Pancreas (tissue), 10 donors: ENCODE results near the gene CRYBA4. TPM values are rescaled to one million over a fixed set of nuclear protein-coding genes. Genes with fewer than 3 reads are reported as not detected.

Experiments
- ATAC-seq, 4 donors: fragments of 200-7000 bp; cut with Tn5 transposase; one replicate each; pipeline versions ENCODE4 v1.8.0 to v1.9.1; 2020; ENCODE audit warnings: mild to moderate bottlenecking in 4 of 4, moderate library complexity in 4 of 4
- DNase-seq, 6 donors: peaks; one replicate each; pipeline ENCODE4 v3.0.0-alpha.2; 2020
- FAIRE-seq: peaks from 2 replicates; lab custom pipeline; 2012; peaks lifted over from hg19 to GRCh38; lab: Jason Lieb, UNC
- H3K27ac ChIP-seq, 4 donors: fragments of 200-600 bp; sonication (generic); 1 replicate in 3 of 4; 2 replicates in 1 of 4; pipeline versions ENCODE4 v1.5.0 to v1.8.0; 2020
- H3K27me3 ChIP-seq, 4 donors: fragments of 200-600 bp; one replicate each; pipeline ENCODE4 v1.8.0; 2021
- H3K36me3 ChIP-seq, 3 donors: fragments of 200-600 bp; sonication (generic) in 1 of 3; one replicate each; pipeline versions ENCODE4 v1.5.0 to v1.8.0; 2020 to 2021
- H3K4me1 ChIP-seq, 3 donors: fragments of 200-600 bp; one replicate each; pipeline ENCODE4 v1.8.0; 2021
- H3K4me3 ChIP-seq, 4 donors: fragments of 200-600 bp; sonication (generic) in 2 of 4; one replicate each; pipeline versions ENCODE4 v1.5.0 to v1.8.0; 2020 to 2021
- H3K9me3 ChIP-seq, 4 donors: fragments of 200-600 bp; one replicate each; pipeline ENCODE4 v1.8.0; 2021
- WGBS, 2 donors: extraction: QIAGEN DNeasy Blood & Tissue Kit; methylation state at CpG; one replicate each; pipeline ENCODE4 v1.1.7; 2013; 5-methylcytosine and 5-hydroxymethylcytosine counted together
- intact Hi-C, 3 donors: fragments of 100-400 bp; cut with DNase I; formaldehyde crosslinking; loops; one replicate each; pipeline versions ENCODE4 v1.11.1 to v1.14.2; 2022
- polyA plus RNA-seq, 2 donors: library from polyadenylated mRNA; stranded (reverse); fragments of 200-250 nt; gene quantifications; one replicate each; pipeline ENCODE4 v1.2.3, GENCODE V29; 2013
- total RNA-seq, 6 donors: library from RNA; stranded (reverse); fragmentation: NEBNext Ultra II Directional in 4 of 6; extraction: Animal tissue kit (Norgen Biotek cat#: 25700) in 4 of 6; gene quantifications; one replicate each; pipeline versions ENCODE4 v1.2.1 to v1.2.4, GENCODE V29; 2021 to 2023
- TF ChIP-seq, protein P1 (sequence below), 4 donors: fragments of 200-600 bp; sonication (generic) in 3 of 4; IDR thresholded peaks; one replicate each; pipeline versions ENCODE4 v1.5.0 to v1.8.0; 2021; ENCODE audit warnings: antibody characterized with exemption in 4 of 4
- donor health status: healthy with polysubstance abuse.
- donor health status: DM: no; HTN: no; CAD: no; lungs with moderate emphysema.
- donor health status: DM: no; HTN: no; CAD: no.
- donor health status: control.
- donor health status: control.
- donor health status: Bipolar disorder and iron deficiency.
- donor health status: DM: yes; HTN: yes; CAD: no.
- donor health status: DM: no; HTN: no; CAD: no.
- donor health status: DM: no; HTN: no; CAD: no.
- donor health status: DM: yes; HTN: yes; CAD: no.

Gene CRYBA4
- total and polyA plus RNA-seq, 8 donors = 0.19 TPM; not detected in 7

DNA sequence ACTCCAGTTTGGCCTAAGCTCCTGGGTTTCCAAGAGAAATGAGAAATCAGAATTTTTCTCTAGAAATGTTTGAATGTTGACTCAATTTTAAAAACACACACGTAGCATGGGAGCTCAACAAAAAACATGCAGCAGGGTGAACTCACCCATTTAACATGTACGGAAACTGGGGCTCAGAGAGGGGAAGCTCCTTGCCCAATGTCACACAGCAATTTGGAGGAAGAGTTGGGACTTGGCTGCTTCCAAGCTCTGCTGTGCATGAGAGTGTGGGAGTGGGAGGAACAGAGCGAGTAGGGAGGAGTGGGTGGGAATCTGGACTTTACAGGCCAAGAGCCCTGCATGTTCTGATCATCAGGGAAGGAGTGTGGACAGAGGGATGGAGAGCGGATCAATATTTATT, 37.8 kb upstream of the CRYBA4 start:
- Histone ChIP-seq H3K9me3 (no peaks in the 10 kb centered on the region), H3K4me1 (peaks cover 0 to 17% (median 0%) of the 10 kb centered on the region in 3 donors), H3K27me3 (no peaks in the 10 kb centered on the region), H3K4me3 (no peak overlapping the region), H3K36me3 (no peaks in the 10 kb centered on the region), H3K27ac (no peak overlapping the region)
- ATAC-seq (no peak), FAIRE-seq (no peak), DNase-seq (no peak)
- TF ChIP-seq, protein P1, sequence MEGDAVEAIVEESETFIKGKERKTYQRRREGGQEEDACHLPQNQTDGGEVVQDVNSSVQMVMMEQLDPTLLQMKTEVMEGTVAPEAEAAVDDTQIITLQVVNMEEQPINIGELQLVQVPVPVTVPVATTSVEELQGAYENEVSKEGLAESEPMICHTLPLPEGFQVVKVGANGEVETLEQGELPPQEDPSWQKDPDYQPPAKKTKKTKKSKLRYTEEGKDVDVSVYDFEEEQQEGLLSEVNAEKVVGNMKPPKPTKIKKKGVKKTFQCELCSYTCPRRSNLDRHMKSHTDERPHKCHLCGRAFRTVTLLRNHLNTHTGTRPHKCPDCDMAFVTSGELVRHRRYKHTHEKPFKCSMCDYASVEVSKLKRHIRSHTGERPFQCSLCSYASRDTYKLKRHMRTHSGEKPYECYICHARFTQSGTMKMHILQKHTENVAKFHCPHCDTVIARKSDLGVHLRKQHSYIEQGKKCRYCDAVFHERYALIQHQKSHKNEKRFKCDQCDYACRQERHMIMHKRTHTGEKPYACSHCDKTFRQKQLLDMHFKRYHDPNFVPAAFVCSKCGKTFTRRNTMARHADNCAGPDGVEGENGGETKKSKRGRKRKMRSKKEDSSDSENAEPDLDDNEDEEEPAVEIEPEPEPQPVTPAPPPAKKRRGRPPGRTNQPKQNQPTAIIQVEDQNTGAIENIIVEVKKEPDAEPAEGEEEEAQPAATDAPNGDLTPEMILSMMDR (IDR thresholded peaks at IDR 0.05) = no peak
- intact Hi-C loops = no loop called here
- 67 to 77% methylated on average over 4 of the region's 4 CpGs for WGBS, 2 donors

DNA sequence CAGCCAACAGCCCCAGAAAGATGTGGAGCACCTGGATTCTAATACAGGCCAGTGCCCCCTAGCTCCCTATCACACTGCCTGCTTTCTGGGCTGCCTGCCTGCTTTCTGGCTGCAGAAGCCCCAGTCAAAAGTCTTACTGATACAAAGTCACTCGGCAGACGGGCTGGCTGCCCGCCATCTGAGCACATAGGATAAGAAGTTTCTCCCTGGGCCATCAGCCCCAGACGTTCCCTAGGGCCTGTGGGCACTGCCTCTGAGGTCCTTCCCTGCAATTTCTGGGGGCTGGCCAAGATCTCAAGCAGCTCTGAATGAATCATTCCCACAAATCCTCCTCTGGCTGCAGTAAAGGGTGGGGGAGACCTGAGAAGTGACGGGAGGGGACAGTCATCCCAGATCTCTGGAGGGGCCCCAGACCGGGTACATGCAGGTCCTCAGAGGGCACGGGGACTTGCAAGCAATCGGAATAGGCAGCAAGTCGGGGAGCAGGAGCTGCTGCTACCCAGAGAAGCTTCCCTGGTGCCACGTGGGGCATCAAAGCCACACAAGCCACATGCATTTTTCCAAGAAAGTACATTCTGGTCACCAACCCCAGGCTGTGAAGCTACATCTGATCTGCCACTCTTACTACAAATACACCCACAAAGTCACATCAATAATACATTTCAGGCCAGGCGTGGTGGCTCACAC, 36.5 kb upstream of the CRYBA4 start:
- TF ChIP-seq, protein P1 (IDR thresholded peaks at IDR 0.05) = no peak
- H3K4me1 ChIP-seq = peaks cover 0 to 17% (median 0%) of the 10 kb centered on the region in 3 donors
- H3K27me3 ChIP-seq = no peaks in the 10 kb centered on the region
- no peak for FAIRE-seq
- WGBS, 2 donors = 57 to 62% methylated on average over 11 of the region's 11 CpGs
- peak in 2 of 6 donors; percentile 37 to 60 for DNase-seq
- H3K9me3 ChIP-seq = no peaks in the 10 kb centered on the region
- H3K27ac ChIP-seq = no peak overlapping the region
- H3K4me3 ChIP-seq = no peak overlapping the region
- intact Hi-C loops = no loop called here
- peak in 1 of 4 donors; percentile 14 for ATAC-seq
- no peaks in the 10 kb centered on the region for H3K36me3 ChIP-seq

DNA sequence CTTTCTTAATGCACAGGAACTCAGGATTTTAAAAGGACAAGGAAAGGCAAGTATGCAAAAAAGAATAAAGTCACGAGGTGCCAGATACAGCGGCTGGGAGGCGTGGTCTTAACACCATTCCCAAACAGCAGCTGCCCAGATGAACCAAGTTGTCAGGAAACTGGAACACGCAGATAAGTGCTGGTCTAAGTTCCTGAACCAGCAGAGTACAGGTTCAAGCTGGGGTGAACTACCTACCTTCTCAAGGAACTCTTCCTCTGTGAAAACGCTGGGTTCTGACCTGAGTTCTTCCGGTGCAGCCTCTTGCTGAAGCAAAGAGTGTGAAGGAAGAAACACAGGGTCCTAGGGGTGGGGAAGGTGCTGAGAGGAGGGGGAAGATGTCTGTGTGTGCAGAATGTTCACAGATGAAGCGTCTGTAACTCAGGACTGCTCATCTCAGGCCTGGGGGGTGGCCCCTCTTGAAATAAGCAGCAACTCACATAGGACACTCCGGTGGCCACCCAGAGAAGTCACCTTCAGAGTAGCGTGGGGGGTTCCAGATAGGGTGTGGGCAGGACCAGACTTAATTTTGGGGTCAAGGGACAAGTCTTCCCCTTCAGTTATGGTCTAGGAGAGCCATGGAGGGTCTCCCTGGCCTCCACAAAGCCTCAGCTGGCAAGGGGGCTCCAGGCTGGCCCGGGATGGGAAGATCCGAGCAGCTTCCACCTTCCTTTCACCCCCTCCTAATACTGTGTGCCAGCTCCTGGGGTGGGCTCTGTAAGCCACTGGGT, 35.0 kb upstream of the CRYBA4 start:
- Histone ChIP-seq H3K36me3 (no peaks in the 10 kb centered on the region), H3K27me3 (no peaks in the 10 kb centered on the region), H3K4me3 (no peak overlapping the region), H3K9me3 (no peaks in the 10 kb centered on the region), H3K4me1 (peaks cover 0 to 17% (median 0%) of the 10 kb centered on the region in 3 donors), H3K27ac (no peak overlapping the region)
- intact Hi-C loops = no loop called here
- ATAC-seq = no peak
- DNase-seq = no peak
- TF ChIP-seq, protein P1 (IDR thresholded peaks at IDR 0.05) = no peak
- FAIRE-seq = no peak
- 76 to 78% methylated on average over 11 of the region's 11 CpGs for WGBS, 2 donors

DNA sequence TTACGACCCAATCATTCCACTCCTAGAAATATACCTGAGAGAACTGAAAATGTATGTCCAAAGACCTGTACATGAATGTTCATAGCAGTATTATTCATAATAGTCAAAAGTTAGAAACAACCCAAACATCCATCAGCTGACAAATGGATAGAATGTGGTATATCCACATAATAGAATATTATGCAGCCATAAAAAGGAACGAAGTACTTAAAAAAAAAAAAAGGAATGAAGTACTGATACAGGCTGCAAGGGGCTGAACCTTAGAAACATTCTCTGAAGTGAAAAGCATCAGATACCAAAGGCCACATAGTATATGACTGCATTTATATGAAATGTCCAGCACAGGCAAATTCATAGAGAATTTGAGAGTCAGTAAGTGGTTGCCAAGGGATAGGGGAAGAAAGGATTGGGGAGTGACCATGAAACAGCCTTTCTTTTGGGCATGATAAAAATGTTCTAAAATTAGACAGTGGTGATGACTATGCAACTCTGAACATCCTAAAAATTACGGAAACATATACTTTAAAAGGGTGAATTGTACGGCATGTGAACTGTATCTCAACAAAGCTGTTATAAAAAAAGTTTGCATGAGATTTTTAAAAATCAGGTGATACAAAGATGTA, 33.7 kb upstream of the CRYBA4 start:
- no peak for ATAC-seq
- no peak overlapping the region for H3K27ac ChIP-seq
- 93 to 99% methylated on average over 4 of the region's 4 CpGs for WGBS, 2 donors
- TF ChIP-seq, protein P1 (IDR thresholded peaks at IDR 0.05) = no peak
- no peaks in the 10 kb centered on the region for H3K36me3 ChIP-seq
- no peak for DNase-seq
- H3K4me3 ChIP-seq = no peak overlapping the region
- intact Hi-C loops = no loop called here
- no peaks in the 10 kb centered on the region for H3K9me3 ChIP-seq
- no peaks in the 10 kb centered on the region for H3K27me3 ChIP-seq
- no peak for FAIRE-seq
- H3K4me1 ChIP-seq = peaks cover 0 to 17% (median 0%) of the 10 kb centered on the region in 3 donors
